ENCODE data around the gene BRICD5. TPM values are rescaled to one million over a fixed set of nuclear protein-coding genes. Genes with fewer than 3 reads are reported as not detected.

The BRICD5 gene
- total and polyA plus RNA-seq, 2 of the 13 experiments (the other 11 are each of a cell fraction or from before 2014, with no cell fraction given): 1.6 to 5.8 TPM

- TF ChIP-seq BCLAF1 (IDR thresholded peaks at IDR 0.05): no peak
- peak; percentile 13; the same call in 1 of the 2 replicates for TF ChIP-seq ZNF121 (CRISPR knock-in tag; IDR thresholded peaks at IDR 0.05)
- TF ChIP-seq ZBED4 (CRISPR knock-in tag; IDR thresholded peaks at IDR 0.05; ENCODE audit: borderline replicate concordance): 0 out of 2 replicates have a peak, but pooled peaks have one; percentile 22
- TF ChIP-seq ZNF576 (CRISPR knock-in tag; IDR thresholded peaks at IDR 0.05): peak; percentile 28; the same call in 1 of the 2 replicates
- TF ChIP-seq LBX2 (CRISPR knock-in tag; IDR thresholded peaks at IDR 0.05; ENCODE audit: borderline replicate concordance): peak; percentile 88; the same call in 1 of the 2 replicates
- TF ChIP-seq ZNF609 (CRISPR knock-in tag; IDR thresholded peaks at IDR 0.05; ENCODE audit: borderline replicate concordance): no peak
- no peak for TF ChIP-seq HNF4A (CRISPR knock-in tag; IDR thresholded peaks at IDR 0.05)
- TF ChIP-seq NFE2 (CRISPR knock-in tag; IDR thresholded peaks at IDR 0.05): no peak
- no peak for TF ChIP-seq ZNF674 (CRISPR knock-in tag; IDR thresholded peaks at IDR 0.05; ENCODE audit: low read depth)
- TF ChIP-seq SRY (CRISPR knock-in tag; IDR thresholded peaks at IDR 0.05): no peak
- 0 out of 2 replicates have a peak, but pooled peaks have one; percentile 7 for TF ChIP-seq ZKSCAN1 (IDR thresholded peaks at IDR 0.05; ENCODE audit: low read length)
- peak; percentile 83 for TF ChIP-seq KMT2B (CRISPR knock-in tag; IDR thresholded peaks at IDR 0.05)
- TF ChIP-seq RBFOX2 (IDR thresholded peaks at IDR 0.05; ENCODE audit: low read depth, low read length): peak; percentile 97
- TF ChIP-seq ZNF20 (CRISPR knock-in tag; IDR thresholded peaks at IDR 0.05): 0 out of 2 replicates have a peak, but pooled peaks have one; percentile 81
- TF ChIP-seq ATF7-NPFF (CRISPR knock-in tag; IDR thresholded peaks at IDR 0.05; ENCODE audit: low read depth): 0 out of 2 replicates have a peak, but pooled peaks have one; percentile 65
- no peak for TF ChIP-seq RARG (CRISPR knock-in tag; IDR thresholded peaks at IDR 0.05; ENCODE audit: low read depth)
Observed at GRCh38 chr16:2205104-2205966, 5.3 kb downstream of the BRICD5 start, which contains the start of gene MLST8 (continued).
